SK-N-MC (cell line): ENCODE measurements around the gene VAV3.

ENCODE experiments used
- EZH2 ChIP-seq: fragments of 200-600 bp; sonication (generic); IDR thresholded peaks from one replicate; pipeline ENCODE4 v1.6.1; 2017; ENCODE audit warnings: antibody characterized with exemption
- FOXP2 ChIP-seq: optimal IDR thresholded peaks from 2 replicates; pipeline ENCODE3; 2011; ENCODE audit warnings: mild to moderate bottlenecking, moderate library complexity; ENCODE audit not compliant: insufficient read depth; ENCODE audit errors: extremely low read length, control extremely low read depth
- POLR2AphosphoS5 ChIP-seq: IDR thresholded peaks from 2 replicates; pipeline ENCODE4 v1.6.1; 2012; ENCODE audit warnings: mild to moderate bottlenecking, low read depth, low read length, borderline replicate concordance

- TF ChIP-seq EZH2 (no peak), POLR2AphosphoS5 (no peak), FOXP2 (no peak)
These were observed 283.9 kb downstream of the VAV3 start for GRCh38 chr1:107681001-107681479.
